Left cardiac atrium (tissue), 4 donors: ENCODE results near the gene MYPN. TPM values are rescaled to one million over a fixed set of nuclear protein-coding genes. Genes with fewer than 3 reads are reported as not detected.
"Not testable (repeated sequence)": the region's sequence is repeated elsewhere in the genome, so short reads cannot be mapped to it uniquely, and the experiment has no call there.

ENCODE experiments used
- ATAC-seq, 2 donors: fragments of 200-7000 bp; cut with Tn5 transposase; one replicate each; pipeline ENCODE4 v1.9.1; 2020; ENCODE audit warnings: mild to moderate bottlenecking in 2 of 2, moderate library complexity in 2 of 2
- DNase-seq: peaks from one replicate; pipeline ENCODE4 v3.0.0-alpha.2; 2020
- intact Hi-C, 2 donors: fragments of 100-400 bp; cut with DNase I; formaldehyde crosslinking; loops; one replicate each; pipeline versions ENCODE4 v1.14.1 to v1.15.1; 2022 to 2023
- long read RNA-seq: library from polyadenylated mRNA; unstranded; transcript quantifications from one replicate; pipeline ENCODE4 v2.0.0, GENCODE V29; 2021
- total RNA-seq, 2 donors: library from RNA; stranded (reverse); fragmentation: NEBNext Ultra II Directional; extraction: Animal tissue kit (Norgen Biotek cat#: 25700); gene quantifications; one replicate each; pipeline ENCODE4 v1.2.1, GENCODE V29; 2021
- donor health status: DM: no; HTN: yes; CAD: no.
- donor health status: DM: no; HTN: yes; CAD: no; lungs with severe emphysema.
- donor health status: DM: yes; HTN: yes; CAD: no.
- donor health status: Dilated cardiomyopathy.

Gene MYPN, protein sequence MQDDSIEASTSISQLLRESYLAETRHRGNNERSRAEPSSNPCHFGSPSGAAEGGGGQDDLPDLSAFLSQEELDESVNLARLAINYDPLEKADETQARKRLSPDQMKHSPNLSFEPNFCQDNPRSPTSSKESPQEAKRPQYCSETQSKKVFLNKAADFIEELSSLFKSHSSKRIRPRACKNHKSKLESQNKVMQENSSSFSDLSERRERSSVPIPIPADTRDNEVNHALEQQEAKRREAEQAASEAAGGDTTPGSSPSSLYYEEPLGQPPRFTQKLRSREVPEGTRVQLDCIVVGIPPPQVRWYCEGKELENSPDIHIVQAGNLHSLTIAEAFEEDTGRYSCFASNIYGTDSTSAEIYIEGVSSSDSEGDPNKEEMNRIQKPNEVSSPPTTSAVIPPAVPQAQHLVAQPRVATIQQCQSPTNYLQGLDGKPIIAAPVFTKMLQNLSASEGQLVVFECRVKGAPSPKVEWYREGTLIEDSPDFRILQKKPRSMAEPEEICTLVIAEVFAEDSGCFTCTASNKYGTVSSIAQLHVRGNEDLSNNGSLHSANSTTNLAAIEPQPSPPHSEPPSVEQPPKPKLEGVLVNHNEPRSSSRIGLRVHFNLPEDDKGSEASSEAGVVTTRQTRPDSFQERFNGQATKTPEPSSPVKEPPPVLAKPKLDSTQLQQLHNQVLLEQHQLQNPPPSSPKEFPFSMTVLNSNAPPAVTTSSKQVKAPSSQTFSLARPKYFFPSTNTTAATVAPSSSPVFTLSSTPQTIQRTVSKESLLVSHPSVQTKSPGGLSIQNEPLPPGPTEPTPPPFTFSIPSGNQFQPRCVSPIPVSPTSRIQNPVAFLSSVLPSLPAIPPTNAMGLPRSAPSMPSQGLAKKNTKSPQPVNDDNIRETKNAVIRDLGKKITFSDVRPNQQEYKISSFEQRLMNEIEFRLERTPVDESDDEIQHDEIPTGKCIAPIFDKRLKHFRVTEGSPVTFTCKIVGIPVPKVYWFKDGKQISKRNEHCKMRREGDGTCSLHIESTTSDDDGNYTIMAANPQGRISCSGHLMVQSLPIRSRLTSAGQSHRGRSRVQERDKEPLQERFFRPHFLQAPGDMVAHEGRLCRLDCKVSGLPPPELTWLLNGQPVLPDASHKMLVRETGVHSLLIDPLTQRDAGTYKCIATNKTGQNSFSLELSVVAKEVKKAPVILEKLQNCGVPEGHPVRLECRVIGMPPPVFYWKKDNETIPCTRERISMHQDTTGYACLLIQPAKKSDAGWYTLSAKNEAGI (N-terminal part only)
- total RNA-seq, result 100 to 1,000 TPM in 1 of 2 donors, 10 to 100 TPM in 1; 62.2 to 110 TPM
- long read RNA-seq, partial matches to known transcripts, result 125 of 135 reads
- long read RNA-seq, other reads (novel, unspliced or antisense), result 10 of 135 reads

DNA sequence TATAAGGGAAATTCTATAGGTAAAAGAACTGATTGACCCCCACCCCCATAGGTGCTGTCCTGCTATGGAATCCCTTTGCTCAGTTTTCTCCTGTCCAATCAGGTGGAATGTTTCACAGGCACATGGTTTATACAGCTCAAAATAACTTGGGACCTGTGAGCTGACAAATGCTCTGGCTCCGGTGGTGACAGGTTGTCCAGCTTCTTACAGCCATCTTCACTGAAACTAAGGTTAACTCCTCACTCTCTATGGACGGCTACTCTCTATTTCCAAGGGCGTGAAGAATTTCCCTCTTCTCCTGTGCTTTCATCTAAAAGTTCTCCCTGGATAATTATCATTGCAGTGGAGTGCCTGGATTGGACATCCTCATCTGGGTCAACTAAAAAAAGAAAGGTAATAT is at the start of gene MYPN:
Gene MYPN, plus strand, starts transcription at position 158 of the 400 bp plus-strand sequence. CDS start 11,951 bp downstream, outside the sequence.
- peak; percentile 90 for ATAC-seq
- DNase-seq, result no peak
- intact Hi-C loops, result no loop called here

DNA sequence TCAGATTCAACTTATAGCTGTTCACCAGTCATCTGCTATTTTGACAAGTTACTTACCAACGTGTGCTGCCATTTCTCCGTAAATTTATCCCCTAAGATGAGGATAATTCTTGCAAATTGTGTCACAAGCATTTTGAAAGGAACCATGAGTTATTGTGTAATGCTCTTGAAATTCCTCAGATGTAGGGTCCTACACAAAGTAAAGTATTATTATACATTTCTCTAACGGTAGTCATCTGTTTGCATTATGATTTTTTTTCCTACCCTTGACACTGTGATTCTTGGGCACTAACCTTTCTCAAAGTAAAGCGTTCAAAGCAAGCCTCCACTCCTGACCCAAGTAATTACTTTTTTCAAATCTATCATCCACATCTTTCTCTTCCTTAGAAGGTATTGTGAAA is 42.3 kb upstream of the MYPN start:
- intact Hi-C loops, result no loop called here
- DNase-seq, result no peak
- ATAC-seq, result no peak

DNA sequence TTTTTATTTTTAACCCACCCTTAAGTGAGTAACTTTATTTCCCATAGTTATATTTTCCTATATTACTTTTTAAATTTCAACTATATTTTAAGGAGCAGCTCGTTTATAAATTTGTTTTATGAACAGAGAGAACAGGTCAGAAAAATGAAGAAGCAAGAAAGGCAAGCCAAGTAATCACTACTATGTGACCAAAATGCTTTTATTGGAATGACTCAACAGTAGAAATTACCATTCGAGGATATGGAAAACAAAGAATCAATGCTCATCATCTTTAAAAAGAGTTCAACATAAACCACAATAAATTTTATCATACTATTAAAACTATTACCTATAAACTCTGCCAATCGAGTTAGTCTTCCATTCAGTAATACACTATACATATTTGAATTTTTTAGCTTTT is 41.8 kb upstream of the MYPN start:
- no peak for DNase-seq
- no peak for ATAC-seq
- intact Hi-C loops, result no loop called here

- intact Hi-C loops, result loop anchor here in 1 of 2 donors (10.0 kb wide), 1 partner anchor 261 kb away; the partner anchor contains the start of genes HNRNPH3 and PBLD
- DNase-seq (no peak), ATAC-seq (no peak)
Measured at GRCh38 chr10:68073631-68074030, 35.7 kb upstream of the MYPN start.

DNA sequence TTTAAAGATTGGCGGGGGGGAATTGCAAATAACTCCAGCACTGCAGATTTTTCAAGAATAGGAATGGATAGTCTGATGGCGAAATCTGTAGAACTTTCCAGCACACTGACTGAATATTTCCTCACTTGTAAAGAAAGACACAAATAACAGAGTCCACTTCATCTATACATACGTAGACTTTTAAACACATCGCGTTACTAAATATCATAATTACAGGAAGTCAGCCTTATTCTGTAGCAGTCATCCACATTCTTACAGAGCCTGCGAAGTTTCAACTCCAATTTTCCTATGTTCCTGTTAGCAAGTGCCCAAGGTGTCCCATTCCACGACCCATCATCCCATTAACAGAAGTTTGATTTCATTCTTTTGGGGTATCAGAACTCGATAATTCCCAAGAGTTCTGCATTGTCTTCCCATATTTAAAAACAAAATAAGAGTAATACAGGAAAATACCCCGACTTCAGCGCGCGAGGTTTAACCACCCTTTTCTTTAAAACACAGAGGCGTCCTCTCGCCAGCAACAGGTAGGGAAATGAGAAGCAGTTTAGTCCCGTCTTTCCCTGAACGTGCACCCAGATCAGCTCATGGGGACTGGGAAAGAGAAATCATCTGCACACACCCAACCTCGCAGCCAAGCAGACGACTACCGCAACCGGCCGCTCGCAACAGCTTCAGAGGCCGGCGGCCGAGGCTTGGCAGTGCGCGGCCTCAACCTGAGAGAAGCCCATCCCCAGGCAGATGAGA is 35.1 kb upstream of the MYPN start:
- intact Hi-C loops, result loop anchor here in 1 of 2 donors (10.0 kb wide), 1 partner anchor 261 kb away; the partner anchor contains the start of genes HNRNPH3 and PBLD
- DNase-seq, result no peak
- ATAC-seq, result peak in 1 of 2 donors; percentile 6

- ATAC-seq (peak; percentile 99), DNase-seq (peak; percentile 95)
- intact Hi-C loops, result loop anchor here in 1 of 2 donors (10.0 kb wide), 1 partner anchor 260 kb away; the partner anchor contains the start of genes HNRNPH3 and PBLD
Measured at GRCh38 chr10:68074775-68075549, 34.3 kb upstream of the MYPN start, which contains the start of gene HERC4. HERC4 (minus strand) TSS chr10:68075283; CDS start chr10:68073108, 2,175 bp downstream.

DNA sequence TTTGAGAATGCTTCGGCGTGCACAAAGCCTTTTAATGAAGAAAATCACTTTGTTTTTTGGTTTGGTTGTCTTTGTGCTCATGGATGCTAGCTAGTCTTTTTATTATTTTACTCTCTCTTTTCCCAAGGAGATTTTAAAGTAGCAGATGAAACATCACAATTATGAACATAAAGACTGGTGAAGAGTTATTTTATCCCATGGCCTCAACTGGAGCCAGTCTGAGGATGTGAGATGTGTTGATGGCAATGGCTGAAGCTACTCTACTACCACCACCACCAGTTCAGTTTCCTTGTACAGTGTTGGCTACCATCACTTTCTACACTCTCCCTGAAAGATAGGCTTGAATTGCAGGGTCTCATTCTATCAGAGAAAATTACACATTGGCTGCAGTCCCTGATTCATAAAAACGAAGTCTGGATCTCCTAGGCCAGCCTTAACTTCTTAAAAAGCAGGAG is 33.7 kb upstream of the MYPN start:
- DNase-seq (no peak), ATAC-seq (no peak)
- intact Hi-C loops, result loop anchor here in 1 of 2 donors (10.0 kb wide), 1 partner anchor 259 kb away; the partner anchor contains the start of genes HNRNPH3 and PBLD

DNA sequence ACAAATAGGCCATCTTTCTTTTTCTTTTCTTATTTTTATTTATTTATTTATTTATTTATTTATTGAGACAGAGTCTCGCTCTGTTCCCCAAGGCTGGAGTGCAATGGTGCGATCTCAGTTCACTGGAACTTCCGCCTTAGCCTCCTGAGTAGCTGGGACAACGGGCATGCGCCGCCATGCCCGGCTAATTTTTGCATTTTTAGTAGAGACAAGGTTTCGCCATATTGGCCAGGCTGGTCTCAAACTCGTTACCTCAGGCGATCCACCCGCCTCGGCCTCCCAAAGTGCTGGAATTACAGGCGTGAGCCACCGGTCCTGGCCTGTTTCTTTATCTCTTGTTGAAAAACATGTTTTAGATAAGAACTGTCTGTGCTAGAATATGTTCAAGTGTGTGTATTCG is 33.2 kb upstream of the MYPN start:
- intact Hi-C loops, result loop anchor here in 1 of 2 donors (10.0 kb wide), 1 partner anchor 259 kb away; the partner anchor contains the start of genes HNRNPH3 and PBLD
- DNase-seq, ATAC-seq: not testable (repeated sequence)

- DNase-seq (no peak), ATAC-seq (no peak)
- intact Hi-C loops, result loop anchor here in 1 of 2 donors (10.0 kb wide), 1 partner anchor 258 kb away; the partner anchor contains the start of genes HNRNPH3 and PBLD
Measured at GRCh38 chr10:68077026-68077425, 32.3 kb upstream of the MYPN start.

DNA sequence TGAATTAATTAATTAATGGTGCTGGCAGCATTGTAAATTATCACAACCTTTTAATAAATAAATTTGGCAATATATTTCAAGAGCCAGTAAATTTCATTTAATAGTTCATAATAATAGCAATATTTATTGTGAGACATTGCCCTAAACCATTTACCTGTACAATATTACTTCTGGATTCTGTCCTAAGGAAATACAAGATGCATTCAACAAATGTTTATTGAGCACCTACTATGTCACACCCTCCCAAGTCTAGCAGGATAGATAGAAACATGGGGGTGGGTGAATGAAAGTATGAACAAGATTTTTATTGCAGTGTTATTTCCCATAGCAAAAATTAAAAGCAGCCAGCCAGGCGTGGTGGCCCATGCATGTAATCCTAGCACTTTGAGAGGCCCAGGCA is 29.9 kb upstream of the MYPN start:
- DNase-seq, result no peak
- intact Hi-C loops, result loop anchor here in 1 of 2 donors (10.0 kb wide), 1 partner anchor 255 kb away; the partner anchor contains the start of genes HNRNPH3 and PBLD
- no peak for ATAC-seq

DNA sequence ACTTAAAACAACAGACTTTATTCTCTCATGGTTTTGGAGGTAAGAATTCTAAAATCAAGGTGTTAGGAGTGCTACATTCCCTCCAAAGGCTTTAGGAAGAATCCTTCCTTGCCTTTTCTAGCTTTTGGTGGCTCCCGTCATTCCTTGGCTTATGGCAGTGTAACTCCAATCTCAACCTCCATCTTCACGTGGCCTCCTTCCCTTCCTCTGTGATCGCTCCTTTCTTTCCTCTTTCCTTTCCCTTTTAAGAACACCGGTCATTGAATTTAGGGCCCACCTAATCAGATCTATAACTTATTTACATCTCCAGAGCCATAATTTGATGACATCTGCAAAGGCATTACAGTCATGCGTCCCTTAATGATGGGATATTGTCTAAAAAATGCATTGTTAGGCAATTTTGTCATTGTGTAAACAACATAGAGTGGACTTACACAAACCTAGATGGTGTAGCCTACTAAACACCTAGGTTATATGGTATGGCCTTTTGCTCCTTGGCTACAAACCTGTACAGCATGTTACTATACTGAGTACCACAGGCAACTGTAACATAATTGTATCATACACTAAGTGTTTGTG is 28.3 kb upstream of the MYPN start:
- intact Hi-C loops, result no loop called here
- DNase-seq (no peak), ATAC-seq (no peak)

DNA sequence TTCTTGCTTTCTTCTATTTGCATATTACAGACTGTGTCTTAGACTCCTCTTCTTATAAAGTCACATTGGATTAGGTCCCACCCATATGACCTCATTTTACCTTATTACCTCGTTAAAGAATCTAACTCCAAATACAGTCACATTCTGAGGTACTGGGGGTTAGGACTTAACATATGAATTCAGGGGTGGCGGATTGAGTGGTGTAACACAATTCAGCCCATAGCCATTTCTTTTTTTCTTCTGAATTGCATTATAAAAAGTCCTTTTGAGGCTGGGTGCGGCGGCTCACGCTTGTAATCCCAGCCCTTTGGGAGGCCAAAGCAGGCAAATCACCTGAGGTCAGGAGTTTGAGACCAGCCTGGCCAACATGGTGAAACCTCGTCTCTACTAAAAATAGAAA is 27.4 kb upstream of the MYPN start:
- intact Hi-C loops, result no loop called here
- ATAC-seq, result no peak
- no peak for DNase-seq

GRCh38 chr10:68082872-68083271 is 26.4 kb upstream of the MYPN start:
- intact Hi-C loops, result loop anchor here in 1 of 2 donors (1.0 kb wide), 1 partner anchor 72 kb away; no protein-coding TSS in a partner anchor
- ATAC-seq (no peak), DNase-seq (no peak)

- intact Hi-C loops, result loop anchor here in 1 of 2 donors (1.0 kb wide), 1 partner anchor 71 kb away; no protein-coding TSS in a partner anchor
- ATAC-seq, result no peak
- DNase-seq, result no peak
Measured at GRCh38 chr10:68083953-68084352, 25.3 kb upstream of the MYPN start.

DNA sequence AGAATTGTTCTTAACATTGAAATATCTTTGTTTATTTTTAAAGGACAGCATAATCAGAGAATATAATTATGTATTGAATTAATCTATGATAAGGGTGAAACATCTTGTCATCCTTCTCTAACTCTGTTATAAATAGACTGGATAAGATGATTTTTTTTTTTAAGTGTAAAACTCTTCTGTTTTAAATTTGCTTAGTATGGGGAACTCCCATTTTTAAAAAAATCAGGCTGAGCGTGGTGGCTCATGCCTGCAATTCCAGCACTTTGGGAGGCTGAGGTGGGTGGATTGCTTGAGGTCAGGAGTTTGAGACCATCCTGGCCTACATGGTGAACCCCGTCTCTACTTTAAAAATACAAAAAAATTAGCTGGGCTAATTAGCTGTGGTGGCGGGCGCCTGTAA is 24.8 kb upstream of the MYPN start:
- DNase-seq, result no peak
- intact Hi-C loops, result no loop called here
- no peak for ATAC-seq

DNA sequence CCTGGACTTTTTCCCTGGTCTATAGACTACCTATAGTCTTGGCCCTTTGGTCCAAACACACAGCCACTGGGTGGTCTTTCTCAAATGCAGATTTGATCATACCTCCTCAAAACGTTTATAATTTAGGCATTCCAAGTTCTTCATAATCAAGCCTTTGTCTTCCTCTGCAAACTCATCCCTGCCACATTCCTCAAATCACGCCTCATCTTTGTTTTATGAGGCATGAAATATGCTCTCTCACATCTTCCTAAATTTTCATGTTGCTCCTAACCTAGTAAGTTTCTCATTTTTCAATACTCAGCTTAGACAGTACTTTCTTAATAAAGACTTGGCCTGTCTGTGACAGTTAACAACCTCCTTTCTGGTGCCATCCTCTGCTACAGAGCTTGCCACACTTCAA is 23.3 kb upstream of the MYPN start:
- intact Hi-C loops, result no loop called here
- DNase-seq (no peak), ATAC-seq (no peak)
